GM12878 (cell line): ENCODE results near the gene TMEM26.

ENCODE experiments used
- BCL11A ChIP-seq: IDR thresholded peaks from 2 replicates; pipeline ENCODE4 v1.6.1; 2011; ENCODE audit warnings: low read depth, low read length
- BRCA1 ChIP-seq: IDR thresholded peaks from 2 replicates; pipeline ENCODE4 v1.6.1; 2011; ENCODE audit warnings: low read depth, low read length, improper control_type of control experiment
- NFYB ChIP-seq: IDR thresholded peaks from 2 replicates; pipeline ENCODE4 v1.6.1; 2011; ENCODE audit warnings: low read depth, mild to moderate bottlenecking, low read length, improper control_type of control experiment, moderate library complexity; ENCODE audit not compliant: insufficient read depth
- SMAD1 ChIP-seq: fragments of 450-650 bp; IDR thresholded peaks from 2 replicates; pipeline ENCODE4 v1.6.1; 2018; ENCODE audit warnings: mild to moderate bottlenecking, low read depth; ENCODE audit not compliant: partially characterized antibody

DNA sequence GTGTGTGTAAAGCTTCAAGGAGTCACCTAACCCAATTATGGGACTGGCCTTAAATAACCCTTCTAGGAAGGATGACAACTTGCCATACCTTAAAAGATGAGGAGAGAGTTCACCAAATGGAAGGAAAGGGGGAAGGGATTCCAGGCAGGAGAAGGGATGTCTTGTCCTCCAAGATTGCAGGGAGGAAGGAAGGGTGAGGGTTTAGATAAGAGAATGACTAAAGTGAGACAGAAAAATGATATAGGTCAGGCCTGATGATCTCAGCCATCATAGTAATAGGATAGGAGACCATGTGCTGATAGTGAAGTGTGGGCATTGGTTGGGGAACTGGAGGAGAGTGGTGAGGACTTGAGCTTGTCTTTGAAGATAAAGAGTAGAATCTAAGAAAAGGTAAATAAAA lies 7.7 kb upstream of the TMEM26 start:
- TF ChIP-seq SMAD1 (no peak), NFYB (no peak), BRCA1 (no peak), BCL11A (no peak)
